Epithelial cell of prostate (primary cell): ENCODE data around the gene TAS1R3.

Experiments
- DNase-seq: peaks from one replicate; pipeline ENCODE4 v3.0.0-alpha.2; 2011; ENCODE audit warnings: low read depth, low spot score
- H3K27ac ChIP-seq: fragments of 450-650 bp; 2 replicates; pipeline ENCODE4 v1.5.1; 2017; ENCODE audit warnings: mild to moderate bottlenecking

Gene TAS1R3

GRCh38 chr1:1320666-1321448 is 10.2 kb upstream of the TAS1R3 start:
- no peak overlapping the region for H3K27ac ChIP-seq
- DNase-seq = no peak

- DNase-seq = no peak
- H3K27ac ChIP-seq = no peak overlapping the region
Observed at GRCh38 chr1:1321477-1321876, 9.6 kb upstream of the TAS1R3 start.

- no peak for DNase-seq
- no peak overlapping the region for H3K27ac ChIP-seq
Observed at GRCh38 chr1:1322418-1322817, 8.7 kb upstream of the TAS1R3 start.

- no peak overlapping the region for H3K27ac ChIP-seq
- DNase-seq = no peak
Observed at GRCh38 chr1:1322952-1323351, 8.1 kb upstream of the TAS1R3 start.

- DNase-seq = no peak
- H3K27ac ChIP-seq = peak overlapping the region; percentile 89
Observed at GRCh38 chr1:1324084-1324523, 7.0 kb upstream of the TAS1R3 start.

- no peak for DNase-seq
- H3K27ac ChIP-seq = peak within 1 kb of the TSS; percentile 89
Observed at GRCh38 chr1:1324524-1325287, 6.4 kb upstream of the TAS1R3 start, which contains the start of the genes CPTP and INTS11. CPTP (plus strand) TSS chr1:1324802; CDS start chr1:1326911, 2,109 bp downstream. INTS11 (minus strand) TSS chr1:1324660; CDS start chr1:1324608, 52 bp downstream.

GRCh38 chr1:1325288-1326074 is 5.6 kb upstream of the TAS1R3 start:
- no peak for DNase-seq
- H3K27ac ChIP-seq = peak overlapping the region; percentile 89

- DNase-seq = no peak
- H3K27ac ChIP-seq = peak overlapping the region; percentile 89
Observed at GRCh38 chr1:1326075-1326605, 4.9 kb upstream of the TAS1R3 start.

- H3K27ac ChIP-seq = no peak overlapping the region
- no peak for DNase-seq
Observed at GRCh38 chr1:1327291-1327690, 3.8 kb upstream of the TAS1R3 start.

GRCh38 chr1:1328254-1328653 is 2.8 kb upstream of the TAS1R3 start:
- no peak for DNase-seq

GRCh38 chr1:1329304-1330210 is 1.5 kb upstream of the TAS1R3 start:
- H3K27ac ChIP-seq = no peak overlapping the region
- DNase-seq = no peak

More at GRCh38 chr1:1328254-1328653, 2.8 kb upstream of the TAS1R3 start:
- no peak overlapping the region for H3K27ac ChIP-seq

- no peak for DNase-seq
- no peak overlapping the region for H3K27ac ChIP-seq
Observed at GRCh38 chr1:1330366-1331067, 563 bp upstream of the TAS1R3 start.

GRCh38 chr1:1332031-1332755 is 1.1 kb downstream of the TAS1R3 start:
- DNase-seq = no peak
- no peak overlapping the region for H3K27ac ChIP-seq

- DNase-seq = peak; percentile 34
- peak overlapping the region; percentile 17 for H3K27ac ChIP-seq
Observed at GRCh38 chr1:1332774-1333480, 1.8 kb downstream of the TAS1R3 start.

- no peak for DNase-seq
- H3K27ac ChIP-seq = peak overlapping the region; percentile 17
Observed at GRCh38 chr1:1333551-1334241, 2.6 kb downstream of the TAS1R3 start.

GRCh38 chr1:1334835-1335234 is 3.8 kb downstream of the TAS1R3 start:
- DNase-seq = no peak
- no peak overlapping the region for H3K27ac ChIP-seq

GRCh38 chr1:1335283-1335682 is 4.2 kb downstream of the TAS1R3 start:
- DNase-seq = no peak
- H3K27ac ChIP-seq = no peak overlapping the region
